Measurements from ENCODE around the gene WTAP.
"Not testable (repeated sequence)": the region's sequence is repeated elsewhere in the genome, so short reads cannot be mapped to it uniquely, and the experiment has no call there.

WTAP gene

DNA sequence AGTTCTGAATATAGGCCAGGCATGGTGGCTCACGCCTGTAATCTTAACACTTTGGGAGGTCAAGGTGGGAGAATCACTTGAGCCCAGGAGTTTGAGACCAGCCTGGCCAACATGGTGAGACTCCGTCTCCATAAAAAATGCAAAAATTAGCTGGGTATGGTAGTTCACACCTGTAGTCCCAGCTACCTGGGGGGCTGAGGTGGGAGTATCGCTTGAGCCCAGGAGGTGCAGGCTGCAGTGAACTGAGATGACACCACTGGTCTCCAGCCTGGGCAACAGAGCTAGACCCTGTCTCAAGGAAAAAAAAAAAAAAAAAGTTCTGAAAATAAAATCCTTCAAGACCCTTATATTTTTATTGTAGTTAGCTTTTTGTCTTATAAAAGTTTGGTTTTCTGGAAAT, 11.7 kb upstream of the WTAP start:
- Mint-ChIP-seq H3K4me3 (no peak overlapping the region), H3K27me3 (no peaks in the 10 kb centered on the region), H3K36me3 (ENCODE audit: low read depth) (peaks cover 4% of the 10 kb centered on the region), H3K4me1 (ENCODE audit: low read depth) (peaks cover 10% of the 10 kb centered on the region), H3K9me3 (no peaks in the 10 kb centered on the region), H3K27ac (no peak overlapping the region)

DNA sequence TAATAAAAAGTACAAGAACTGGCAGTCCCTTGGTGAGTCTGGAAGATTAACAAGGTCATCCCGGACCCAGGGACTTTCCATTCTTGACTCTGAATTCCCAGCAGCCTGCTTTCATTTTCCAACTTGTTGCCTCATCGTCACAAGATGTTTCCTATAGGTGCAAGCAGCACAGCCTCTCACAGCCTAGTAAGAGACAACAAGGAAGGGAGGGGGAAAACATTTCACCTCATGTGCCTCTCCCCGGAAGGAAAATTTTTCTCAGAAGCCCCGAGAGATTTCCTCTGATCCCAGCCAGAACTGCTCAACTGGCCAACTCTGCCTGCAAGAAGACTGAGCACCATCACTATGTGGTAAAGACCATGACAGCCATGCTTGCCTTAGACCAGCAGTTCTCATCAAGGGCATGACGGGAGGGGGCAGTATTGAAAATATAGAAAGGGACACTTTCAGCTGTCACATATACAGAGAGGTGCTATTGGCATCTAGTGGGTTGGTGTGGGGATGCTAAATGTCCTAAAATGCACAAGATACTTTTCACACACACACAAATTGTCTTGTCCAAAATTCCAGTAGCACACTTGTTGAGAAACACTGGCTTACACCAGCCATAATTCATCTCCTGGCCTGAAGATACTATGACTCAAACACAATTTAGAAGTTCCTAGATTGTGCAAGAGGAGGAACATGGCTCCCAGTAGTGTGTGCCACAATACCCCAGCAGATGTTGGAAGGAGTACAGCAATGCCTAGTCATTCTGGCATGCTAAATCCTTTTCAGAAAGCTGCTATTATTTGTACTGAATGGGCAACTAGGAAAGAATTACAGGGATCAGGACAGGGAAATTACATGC, 10.8 kb upstream of the WTAP start:
- Mint-ChIP-seq H3K36me3 (ENCODE audit: low read depth) (peaks cover 4% of the 10 kb centered on the region), H3K9me3 (no peaks in the 10 kb centered on the region), H3K4me3 (no peak overlapping the region), H3K27ac (no peak overlapping the region), H3K4me1 (ENCODE audit: low read depth) (peaks cover 10% of the 10 kb centered on the region), H3K27me3 (no peaks in the 10 kb centered on the region)

DNA sequence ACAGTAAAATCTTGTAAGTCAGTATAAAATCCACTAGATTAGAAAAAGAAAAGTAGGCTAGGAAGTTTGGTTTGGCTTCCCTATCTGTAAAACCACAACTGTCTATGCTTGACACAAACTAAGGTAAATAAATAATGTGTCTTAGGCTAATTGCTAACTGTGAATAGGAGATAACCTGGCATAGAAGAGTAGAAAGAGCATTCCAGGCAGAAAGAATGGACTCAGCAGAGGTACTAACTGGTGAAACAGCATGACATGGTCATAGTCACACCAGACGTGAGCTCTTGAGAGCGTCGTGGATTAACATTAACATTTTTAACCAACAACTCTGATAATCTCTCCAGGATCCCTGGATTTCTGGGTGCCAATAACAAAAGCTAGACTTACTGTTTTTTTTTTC, 8.7 kb upstream of the WTAP start:
- Mint-ChIP-seq H3K27ac (no peak overlapping the region), H3K27me3 (no peaks in the 10 kb centered on the region), H3K4me1 (ENCODE audit: low read depth) (peaks cover 10% of the 10 kb centered on the region), H3K4me3 (no peak overlapping the region), H3K9me3 (no peaks in the 10 kb centered on the region), H3K36me3 (ENCODE audit: low read depth) (peaks cover 10% of the 10 kb centered on the region)

DNA sequence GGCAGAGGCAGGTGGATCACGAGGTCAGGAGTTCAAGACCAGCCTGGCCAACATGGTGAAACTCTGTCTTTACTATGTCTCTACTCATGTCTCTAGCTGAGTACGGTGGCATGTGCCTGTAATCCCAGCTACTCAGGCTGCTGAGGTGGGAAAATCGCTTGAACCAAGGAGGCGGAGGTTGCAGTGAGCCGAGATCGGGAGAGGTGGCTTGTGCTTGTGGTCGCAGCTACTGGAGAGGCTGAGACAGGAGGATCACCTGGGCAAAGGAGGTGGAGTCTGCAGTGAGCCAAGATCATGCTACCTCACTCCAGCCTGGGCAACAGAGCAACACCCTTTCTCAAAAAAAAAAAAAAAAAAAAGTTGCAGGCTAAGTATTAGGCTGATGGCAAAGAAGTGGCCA, 8.0 kb upstream of the WTAP start:
- H3K9me3 Mint-ChIP-seq = no peaks in the 10 kb centered on the region
- H3K27me3 Mint-ChIP-seq = no peaks in the 10 kb centered on the region
- no peak overlapping the region for H3K27ac Mint-ChIP-seq
- H3K4me3 Mint-ChIP-seq = no peak overlapping the region
- H3K36me3 Mint-ChIP-seq (ENCODE audit: low read depth) = peaks cover 14% of the 10 kb centered on the region
- H3K4me1 Mint-ChIP-seq (ENCODE audit: low read depth) = peaks cover 14% of the 10 kb centered on the region

DNA sequence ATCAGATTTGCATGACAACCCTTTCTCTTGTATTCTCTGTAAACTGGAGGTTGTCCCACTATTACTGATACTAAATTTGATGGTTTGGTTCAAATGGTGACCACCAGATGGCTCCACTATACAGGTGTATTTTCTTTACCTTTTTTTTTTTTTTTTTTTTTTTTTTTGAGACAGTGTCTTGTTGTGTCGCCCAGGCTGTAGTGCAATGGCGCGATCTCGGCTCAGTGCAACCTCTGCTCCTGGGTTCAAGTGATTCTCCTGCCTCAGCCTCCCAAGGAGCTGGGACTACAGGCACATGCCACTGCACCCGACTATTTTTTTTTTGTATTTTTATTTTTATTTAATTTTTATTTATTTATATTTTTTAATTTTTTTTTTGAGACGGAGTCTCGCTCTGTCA, 6.6 kb upstream of the WTAP start:
- H3K4me3 Mint-ChIP-seq = no peak overlapping the region
- no peaks in the 10 kb centered on the region for H3K27me3 Mint-ChIP-seq
- H3K36me3 Mint-ChIP-seq (ENCODE audit: low read depth) = peaks cover 15% of the 10 kb centered on the region
- no peaks in the 10 kb centered on the region for H3K9me3 Mint-ChIP-seq
- H3K4me1 Mint-ChIP-seq (ENCODE audit: low read depth) = peaks cover 18% of the 10 kb centered on the region
- no peak overlapping the region for H3K27ac Mint-ChIP-seq

DNA sequence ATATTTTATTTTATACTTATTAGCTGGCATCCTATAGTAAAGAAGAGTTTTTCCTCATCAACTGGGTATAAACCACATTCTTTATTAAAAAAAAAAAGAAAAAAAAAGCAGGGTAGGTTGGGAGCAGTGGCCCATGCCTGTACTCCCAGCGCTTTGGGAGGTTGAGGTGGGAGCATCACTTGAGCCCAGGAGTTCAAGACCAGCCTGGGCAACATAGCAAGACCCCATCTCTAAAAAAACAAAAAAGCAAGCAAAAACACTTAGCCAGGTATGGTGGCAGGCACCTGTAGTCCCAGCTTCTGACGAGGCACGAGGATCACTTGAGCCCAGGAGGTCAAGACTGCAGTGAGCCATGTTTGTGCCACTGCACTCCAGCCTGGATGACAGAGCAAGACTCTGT, 5.3 kb upstream of the WTAP start:
- H3K4me3 Mint-ChIP-seq, H3K27ac Mint-ChIP-seq, H3K9me3 Mint-ChIP-seq, H3K27me3 Mint-ChIP-seq: not testable (repeated sequence)
- peaks cover 21% of the 10 kb centered on the region for H3K36me3 Mint-ChIP-seq (ENCODE audit: low read depth)
- peaks cover 17% of the 10 kb centered on the region for H3K4me1 Mint-ChIP-seq (ENCODE audit: low read depth)

DNA sequence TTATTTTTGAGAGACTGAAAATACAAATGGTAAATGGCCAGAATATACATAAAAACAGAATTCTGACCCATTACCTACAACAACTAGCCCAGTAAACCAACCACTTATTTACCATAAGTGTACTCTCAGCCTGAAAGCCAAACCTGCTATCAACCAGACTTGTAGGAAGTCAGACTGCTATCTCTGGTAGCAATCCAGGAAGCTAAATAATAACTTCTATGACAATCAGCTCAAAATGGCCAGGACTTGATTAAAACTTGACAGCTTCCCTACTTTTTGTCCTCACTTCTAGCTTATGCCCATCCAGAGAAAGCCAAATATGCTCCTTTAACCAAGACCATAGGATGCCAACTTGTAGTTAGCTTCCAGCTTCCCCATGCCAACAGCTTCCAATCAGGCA, 4.7 kb upstream of the WTAP start:
- Mint-ChIP-seq H3K27me3 (no peaks in the 10 kb centered on the region), H3K27ac (no peak overlapping the region), H3K4me3 (no peak overlapping the region), H3K4me1 (ENCODE audit: low read depth) (peaks cover 17% of the 10 kb centered on the region), H3K9me3 (no peaks in the 10 kb centered on the region), H3K36me3 (ENCODE audit: low read depth) (peaks cover 21% of the 10 kb centered on the region)

DNA sequence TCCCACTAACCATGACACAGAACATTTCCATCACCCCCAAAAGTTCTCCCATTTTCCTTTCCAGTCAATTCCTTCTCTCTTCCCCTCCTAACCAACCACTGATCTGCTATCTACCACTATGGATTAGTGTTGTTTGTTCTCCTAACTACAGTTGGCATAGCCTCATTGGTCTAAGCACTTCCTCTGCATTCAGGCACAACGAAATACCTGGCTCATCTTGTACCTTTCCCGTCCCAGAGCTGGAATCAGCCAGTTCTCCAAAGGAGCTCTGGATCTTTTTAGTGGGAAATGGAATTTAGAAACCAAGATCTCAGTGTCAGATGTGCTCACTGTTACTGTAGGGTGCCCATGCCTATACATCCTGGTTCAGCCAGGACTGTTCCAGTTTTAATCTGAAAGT, 4.0 kb upstream of the WTAP start:
- Mint-ChIP-seq H3K36me3 (ENCODE audit: low read depth) (peaks cover 26% of the 10 kb centered on the region), H3K9me3 (no peaks in the 10 kb centered on the region), H3K27me3 (no peaks in the 10 kb centered on the region), H3K27ac (no peak overlapping the region), H3K4me3 (no peak overlapping the region), H3K4me1 (ENCODE audit: low read depth) (peaks cover 17% of the 10 kb centered on the region)

DNA sequence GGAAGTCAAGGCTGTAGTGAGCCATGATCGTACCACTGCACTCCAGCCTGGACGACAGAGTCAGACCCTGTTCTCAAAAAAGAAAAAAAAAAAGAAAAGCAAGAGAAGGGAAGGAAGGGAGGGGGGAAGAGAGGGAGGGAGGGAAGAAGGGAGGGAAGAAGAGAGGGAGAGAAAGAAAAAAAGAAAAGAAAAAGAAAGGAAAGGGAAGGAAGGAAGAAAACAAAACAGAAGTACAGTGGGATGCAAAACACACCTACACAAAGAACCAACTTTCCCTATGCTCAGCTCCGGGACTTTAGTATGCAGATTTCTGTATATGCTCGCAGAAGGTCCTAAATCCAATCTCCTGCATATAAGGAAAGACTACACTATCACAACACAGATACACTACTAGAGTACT, 2.5 kb upstream of the WTAP start:
- Mint-ChIP-seq H3K27me3 (no peaks in the 10 kb centered on the region), H3K36me3 (ENCODE audit: low read depth) (peaks cover 41% of the 10 kb centered on the region), H3K4me1 (ENCODE audit: low read depth) (peaks cover 31% of the 10 kb centered on the region), H3K27ac (no peak overlapping the region), H3K9me3 (no peaks in the 10 kb centered on the region), H3K4me3 (no peak overlapping the region)

DNA sequence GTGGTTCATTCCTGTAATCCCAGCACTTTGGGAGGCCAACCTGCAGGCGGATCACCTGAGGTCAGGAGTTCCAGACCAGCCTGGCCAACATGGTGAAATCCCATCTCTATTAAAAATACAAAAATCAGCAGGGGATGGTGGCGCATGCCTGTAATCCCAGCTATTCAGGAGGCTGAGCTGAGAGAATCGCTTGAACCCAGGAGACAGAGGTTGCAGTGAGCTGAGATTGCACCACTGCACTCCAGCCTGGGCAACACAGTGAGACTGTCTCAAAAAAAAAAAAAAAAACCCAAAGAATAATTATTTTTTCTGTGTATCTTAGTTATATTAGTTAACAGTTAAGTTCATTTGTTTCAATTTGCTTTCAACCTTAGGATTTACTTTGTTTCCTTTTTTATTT, 2.1 kb upstream of the WTAP start:
- Mint-ChIP-seq H3K36me3 (ENCODE audit: low read depth) (peaks cover 43% of the 10 kb centered on the region), H3K4me1 (ENCODE audit: low read depth) (peaks cover 35% of the 10 kb centered on the region)
- not testable (repeated sequence) for H3K9me3 Mint-ChIP-seq, H3K27ac Mint-ChIP-seq, H3K27me3 Mint-ChIP-seq, H3K4me3 Mint-ChIP-seq

DNA sequence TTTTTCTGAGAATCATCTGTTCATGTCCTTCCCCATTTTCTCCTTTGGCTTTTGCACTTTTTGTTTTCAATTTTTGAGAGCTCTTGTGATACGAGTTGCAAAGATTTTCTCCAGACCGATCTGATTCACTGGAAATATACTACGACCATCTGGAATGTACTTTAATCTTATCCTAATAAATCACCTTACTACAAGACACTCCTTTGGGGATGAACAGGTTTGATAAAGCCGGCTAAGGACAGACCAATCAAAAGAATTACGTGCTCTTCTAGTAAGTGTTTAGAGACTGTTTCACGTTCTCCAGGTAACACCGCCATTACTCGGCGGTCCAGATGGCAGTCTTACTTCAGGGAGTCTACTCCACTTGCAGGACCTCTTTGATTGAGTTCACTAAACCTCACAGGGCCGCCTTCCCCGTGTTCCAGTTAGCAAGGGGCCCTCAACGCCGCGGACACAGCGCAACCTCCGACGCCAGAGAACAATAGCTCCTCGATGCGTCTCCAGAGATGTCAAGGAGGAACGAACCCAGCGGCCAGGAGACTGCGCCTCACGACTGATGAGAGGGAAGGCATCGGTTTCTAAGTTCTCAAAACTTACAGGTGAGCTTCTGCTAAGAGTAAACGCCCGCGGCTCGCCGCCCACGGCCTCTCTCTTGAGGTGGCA, 920 bp upstream of the WTAP start:
- Mint-ChIP-seq H3K4me1 (ENCODE audit: low read depth) (peaks cover 47% of the 10 kb centered on the region), H3K9me3 (no peaks in the 10 kb centered on the region), H3K27me3 (no peaks in the 10 kb centered on the region), H3K4me3 (peak overlapping the region; percentile 93), H3K27ac (peak overlapping the region; percentile 90), H3K36me3 (ENCODE audit: low read depth) (peaks cover 53% of the 10 kb centered on the region)

DNA sequence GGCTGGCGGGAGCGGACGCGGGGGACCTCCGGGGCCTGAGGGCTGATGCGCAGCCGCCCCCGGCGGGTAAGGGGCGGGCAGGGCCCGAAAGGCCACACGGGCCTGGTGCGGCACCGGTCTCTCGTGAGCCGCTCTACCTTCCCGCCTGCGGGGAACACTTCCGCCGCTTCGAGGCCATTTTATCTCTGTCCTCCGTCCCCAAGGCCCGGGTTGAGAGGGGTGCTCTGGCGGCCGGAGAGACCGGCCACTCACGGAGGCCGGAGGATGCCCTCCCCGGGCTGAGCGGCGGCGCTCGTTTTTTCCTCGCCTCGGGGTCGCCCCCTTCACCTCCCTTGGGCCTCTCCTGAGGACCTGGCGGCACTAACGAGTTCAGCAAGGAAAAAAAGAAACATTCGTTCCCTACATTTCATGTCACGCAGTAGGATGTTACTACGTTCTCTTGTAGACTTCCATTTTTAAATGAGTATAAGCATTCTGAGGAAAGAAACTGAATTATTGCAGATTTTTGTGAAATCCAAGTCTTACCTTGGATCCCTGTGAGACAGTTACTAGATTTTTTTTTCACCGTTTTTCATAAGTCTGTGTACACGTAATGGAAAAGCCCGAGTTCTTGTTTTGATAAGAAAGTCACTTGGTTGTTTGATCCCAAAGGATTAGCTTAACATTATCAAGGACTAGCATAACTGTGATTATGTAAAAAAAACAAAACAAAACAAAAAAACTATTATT, 575 bp downstream of the WTAP start:
- Mint-ChIP-seq H3K4me3 (peak overlapping the region; percentile 93), H3K36me3 (ENCODE audit: low read depth) (peaks cover 61% of the 10 kb centered on the region), H3K27me3 (no peaks in the 10 kb centered on the region), H3K4me1 (ENCODE audit: low read depth) (peaks cover 62% of the 10 kb centered on the region), H3K27ac (peak overlapping the region; percentile 93), H3K9me3 (no peaks in the 10 kb centered on the region)

DNA sequence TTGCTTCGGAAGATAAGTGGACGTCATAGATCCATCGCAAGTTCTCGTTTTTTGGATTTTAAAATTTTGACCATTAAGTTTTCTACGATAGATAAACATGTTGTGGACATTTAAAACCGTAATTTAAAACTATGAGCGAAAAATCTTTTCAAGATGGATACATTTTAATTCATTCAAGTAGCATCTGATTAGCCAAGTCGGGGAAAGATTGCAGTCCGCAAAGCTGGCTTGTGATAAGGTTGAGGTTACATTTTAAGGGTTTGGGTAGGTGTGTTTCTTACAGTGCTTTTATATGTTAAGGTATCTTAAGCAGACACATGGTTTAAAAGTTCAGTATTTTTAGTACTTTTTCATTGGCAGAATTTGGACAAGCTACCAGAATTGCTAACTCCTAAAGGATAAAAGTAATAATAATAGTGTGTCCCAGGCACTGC, 1.2 kb downstream of the WTAP start:
- Mint-ChIP-seq H3K4me1 (ENCODE audit: low read depth) (peaks cover 69% of the 10 kb centered on the region), H3K27me3 (no peaks in the 10 kb centered on the region), H3K9me3 (no peaks in the 10 kb centered on the region), H3K27ac (peak overlapping the region; percentile 93), H3K4me3 (peak overlapping the region; percentile 93), H3K36me3 (ENCODE audit: low read depth) (peaks cover 58% of the 10 kb centered on the region)

DNA sequence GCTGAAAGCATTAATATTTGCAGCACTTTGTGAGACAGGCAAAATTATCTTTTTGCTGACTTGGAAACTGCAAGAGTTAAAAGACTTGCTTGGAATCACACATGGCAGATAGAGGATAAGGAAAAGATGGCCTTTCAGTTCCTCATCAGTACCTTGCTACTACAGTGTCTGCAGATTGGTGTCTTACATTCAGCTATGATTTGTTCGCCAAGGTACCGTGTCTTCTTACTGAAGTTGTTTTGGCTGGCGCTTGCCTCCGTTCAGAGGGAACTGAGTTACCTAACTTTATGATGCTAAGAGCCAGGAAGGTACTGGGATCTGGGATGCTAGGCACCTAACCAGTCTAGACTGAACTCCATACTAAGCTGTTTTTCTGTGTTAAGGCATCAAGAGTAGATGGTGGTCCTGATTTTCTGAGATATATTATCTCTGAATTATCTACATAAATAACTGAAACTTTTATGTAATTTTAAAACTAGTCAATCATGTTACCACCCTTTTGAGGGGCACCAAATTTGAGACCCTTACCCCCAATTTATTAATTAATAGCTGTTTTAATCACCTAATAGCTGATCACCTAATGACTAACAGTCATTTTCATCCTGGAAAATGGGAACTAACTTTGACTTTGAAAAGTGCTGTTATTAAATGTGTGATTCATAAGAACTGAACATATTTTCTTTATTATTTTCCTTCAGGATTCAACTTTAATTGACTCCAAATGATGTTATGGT, 2.5 kb downstream of the WTAP start:
- Mint-ChIP-seq H3K36me3 (ENCODE audit: low read depth) (peaks cover 52% of the 10 kb centered on the region), H3K27ac (peak overlapping the region; percentile 81), H3K27me3 (no peaks in the 10 kb centered on the region), H3K9me3 (no peaks in the 10 kb centered on the region), H3K4me3 (peak overlapping the region; percentile 93), H3K4me1 (ENCODE audit: low read depth) (peaks cover 73% of the 10 kb centered on the region)

DNA sequence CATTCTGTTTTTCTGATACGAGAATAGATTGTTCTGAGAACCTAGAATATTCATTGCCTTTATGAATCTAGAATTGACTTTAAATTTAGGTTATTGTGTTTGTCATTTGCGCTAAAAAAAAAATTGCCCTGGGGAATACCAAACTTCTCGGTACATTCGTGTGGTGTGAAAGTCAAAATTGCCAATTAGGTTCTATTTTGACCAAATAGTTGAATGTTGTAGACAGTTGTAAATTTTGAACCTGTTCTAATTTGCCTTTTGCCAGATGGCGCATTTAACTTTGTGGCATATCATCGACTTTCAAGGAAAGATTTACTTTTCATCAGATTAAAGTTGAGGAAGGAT, 3.0 kb downstream of the WTAP start:
- Mint-ChIP-seq H3K4me1 (ENCODE audit: low read depth) (peaks cover 78% of the 10 kb centered on the region), H3K27me3 (no peaks in the 10 kb centered on the region), H3K4me3 (peak overlapping the region; percentile 93), H3K9me3 (no peaks in the 10 kb centered on the region), H3K27ac (peak overlapping the region; percentile 61), H3K36me3 (ENCODE audit: low read depth) (peaks cover 52% of the 10 kb centered on the region)

Data from stimulated activated naive CD8-positive, alpha-beta T cell treated with anti-CD3 and anti-CD28 coated beads, Interleukin-15, Interleukin-2, amounts not matched to agents 100 ng/mL and 50 ng/mL, for 24 hours (primary cell).